ENCODE measurements around the gene DIPK1B.

DNA sequence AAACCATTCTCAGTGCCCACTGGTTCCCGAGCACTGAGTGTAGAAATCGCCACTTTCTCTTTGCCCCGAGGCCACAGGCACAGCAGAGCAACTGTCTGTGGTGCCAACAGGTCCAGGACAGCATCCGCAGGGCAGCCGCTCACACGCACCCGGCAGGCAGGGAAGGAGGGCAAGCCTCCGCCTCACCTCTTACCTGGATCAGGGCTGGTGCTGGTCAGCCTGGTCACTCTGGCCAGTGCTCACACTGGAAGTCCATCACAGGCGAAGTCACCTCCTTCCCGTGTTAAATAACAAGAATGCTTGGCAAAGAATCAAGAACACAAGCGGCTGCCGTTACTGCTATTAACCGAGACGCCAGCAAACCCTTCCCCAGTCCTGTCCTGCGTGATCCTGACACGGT is 13.7 kb downstream of the DIPK1B start:
- TF ChIP-seq CTCF (IDR thresholded peaks at IDR 0.05) (no peak), POLR2AphosphoS5 (IDR thresholded peaks at IDR 0.05) (no peak), POLR2A (IDR thresholded peaks at IDR 0.05) (no peak)
